GM12891 (cell line): Measurements from ENCODE around the gene CYP26C1.

Source experiments
- PAX5 ChIP-seq: IDR thresholded peaks from 2 replicates; pipeline ENCODE4 v1.6.1; 2011; ENCODE audit warnings: low read length, moderate library complexity, mild to moderate bottlenecking; ENCODE audit not compliant: insufficient read depth, severe bottlenecking
- POLR2A ChIP-seq: IDR thresholded peaks from 2 replicates; pipeline ENCODE4 v1.6.1; 2011; ENCODE audit warnings: low read depth, low read length, control low read depth
- POLR2AphosphoS5 ChIP-seq: IDR thresholded peaks from 2 replicates; pipeline ENCODE4 v1.6.1; 2011; ENCODE audit warnings: low read depth, low read length, control low read depth
- TAF1 ChIP-seq: IDR thresholded peaks from 2 replicates; pipeline ENCODE4 v1.6.1; 2011; ENCODE audit warnings: low read depth, low read length, control low read depth

GRCh38 chr10:93071674-93072224 is 11.2 kb downstream of the CYP26C1 start:
- no peak for TF ChIP-seq PAX5
- TF ChIP-seq POLR2A, result no peak
- no peak for TF ChIP-seq TAF1
- no peak for TF ChIP-seq POLR2AphosphoS5
